Esophagus squamous epithelium (tissue), 5 donors: ENCODE results near the gene IGF1R. TPM values are rescaled to one million over a fixed set of nuclear protein-coding genes. Genes with fewer than 3 reads are reported as not detected.

Source experiments
- DNase-seq: peaks from one replicate; lab custom pipeline; 2025; lab: John Stamatoyannopoulos, UW
- H3K27ac ChIP-seq, 4 donors: fragments of 200-600 bp; sonication (generic); one replicate each; pipeline ENCODE4 v1.5.1; 2016 to 2019; ENCODE audit warnings: mild to moderate bottlenecking in 1 of 4
- H3K27me3 ChIP-seq, 4 donors: fragments of 200-600 bp; sonication (generic); 1 replicate in 3 of 4; 2 replicates in 1 of 4; pipeline versions ENCODE4 v1.5.1 to v1.6.0; 2017 to 2021; ENCODE audit warnings: antibody characterized with exemption in 1 of 4
- H3K36me3 ChIP-seq, 3 donors: fragments of 200-600 bp; sonication (generic); one replicate each; pipeline ENCODE4 v1.5.1; 2016 to 2019
- H3K4me1 ChIP-seq, 3 donors: fragments of 200-600 bp; sonication (generic); one replicate each; pipeline ENCODE4 v1.5.1; 2017 to 2019
- H3K4me3 ChIP-seq, 4 donors: fragments of 200-600 bp; sonication (generic); 1 replicate in 3 of 4; 2 replicates in 1 of 4; pipeline ENCODE4 v1.5.1; 2016 to 2019; ENCODE audit warnings: mild to moderate bottlenecking in 2 of 4, moderate library complexity in 1 of 4
- H3K9me3 ChIP-seq, 3 donors: fragments of 200-600 bp; sonication (generic); one replicate each; pipeline ENCODE4 v1.5.1; 2016 to 2019
- CTCF ChIP-seq, 6 experiments: fragments of 450-650 bp in 4 of 6; fragments of 200-600 bp in 2 of 6; sonication (generic) in 2 of 6; IDR thresholded peaks; one replicate each; pipeline ENCODE4 v1.5.1; 2016 to 2019; ENCODE audit warnings: antibody characterized with exemption in 6 of 6, mild to moderate bottlenecking in 4 of 6, moderate library complexity in 4 of 6
- POLR2A ChIP-seq, 4 donors: fragments of 450-650 bp; IDR thresholded peaks; one replicate each; pipeline ENCODE4 v1.6.1; 2017; ENCODE audit warnings: antibody characterized with exemption in 4 of 4, mild to moderate bottlenecking in 4 of 4, moderate library complexity in 3 of 4
- WGBS, 2 donors: methylation state at CpG; one replicate each; pipeline ENCODE4 v1.1.5; 2018; 5-methylcytosine and 5-hydroxymethylcytosine counted together
- intact Hi-C: fragments of 100-400 bp; cut with DNase I; formaldehyde crosslinking; loops from one replicate; pipeline ENCODE4 v1.15.0; 2022
- total RNA-seq, 4 donors: library from RNA; depleted of rRNA; stranded (reverse); fragments of >200 nt; gene quantifications; one replicate each; pipeline ENCODE4 v1.1.0, GENCODE V29; 2016
- donor health status: DM: yes; HTN: yes; CAD: no.

Gene IGF1R
- total RNA-seq, 4 donors from 2014 or later, result 20.5 to 54.8 (median 40.4) TPM

- TF ChIP-seq POLR2A (IDR thresholded peaks at IDR 0.05), result no peak
- TF ChIP-seq CTCF (IDR thresholded peaks at IDR 0.05), result no peak
- Histone ChIP-seq H3K36me3 (no peaks in the 10 kb centered on the region), H3K4me1 (peaks cover 5 to 71% (median 22%) of the 10 kb centered on the region in 3 donors), H3K27ac (peak overlapping the region in 3 of 4 donors; percentile 24 to 50 (median 39)), H3K4me3 (no peak overlapping the region), H3K27me3 (no peaks in the 10 kb centered on the region), H3K9me3 (no peaks in the 10 kb centered on the region)
- no peak for DNase-seq
- intact Hi-C loops, result no loop called here
- 38 to 56% methylated on average over 10 of the region's 10 CpGs for WGBS, 2 donors
Observed at GRCh38 chr15:98745650-98746374, 97.5 kb downstream of the IGF1R start.

- DNase-seq, result no peak
- intact Hi-C loops, result no loop called here
- Histone ChIP-seq H3K27ac (no peak overlapping the region), H3K4me1 (peaks cover 5 to 78% (median 30%) of the 10 kb centered on the region in 3 donors), H3K36me3 (no peaks in the 10 kb centered on the region), H3K4me3 (no peak overlapping the region), H3K27me3 (no peaks in the 10 kb centered on the region), H3K9me3 (no peaks in the 10 kb centered on the region)
- TF ChIP-seq CTCF (IDR thresholded peaks at IDR 0.05), result no peak
- no peak for TF ChIP-seq POLR2A (IDR thresholded peaks at IDR 0.05)
- WGBS, 2 donors, result 37 to 45% methylated on average over 8 of the region's 8 CpGs
Observed at GRCh38 chr15:98746375-98747155, 98.2 kb downstream of the IGF1R start.

GRCh38 chr15:98751767-98752166, 103.4 kb downstream of the IGF1R start:
- Histone ChIP-seq H3K4me1 (peaks cover 6 to 80% (median 34%) of the 10 kb centered on the region in 3 donors), H3K27ac (no peak overlapping the region), H3K36me3 (no peaks in the 10 kb centered on the region), H3K9me3 (no peaks in the 10 kb centered on the region), H3K4me3 (no peak overlapping the region), H3K27me3 (no peaks in the 10 kb centered on the region)
- 31% methylated on average over 4 of the region's 4 CpGs for WGBS, 2 donors
- intact Hi-C loops, result no loop called here
- DNase-seq, result no peak
- TF ChIP-seq CTCF (IDR thresholded peaks at IDR 0.05), result no peak

GRCh38 chr15:98753726-98754656, 105.7 kb downstream of the IGF1R start:
- 16 to 18% methylated on average over 7 to 8 of the region's 8 CpGs for WGBS, 2 donors
- H3K4me3 ChIP-seq, result peak overlapping the region in 3 of 4 donors; percentile 9 to 48 (median 27)
- H3K27me3 ChIP-seq, result no peaks in the 10 kb centered on the region
- no peaks in the 10 kb centered on the region for H3K9me3 ChIP-seq
- TF ChIP-seq CTCF (IDR thresholded peaks at IDR 0.05) (no peak), POLR2A (IDR thresholded peaks at IDR 0.05) (no peak)
- H3K36me3 ChIP-seq, result no peaks in the 10 kb centered on the region
- peaks cover 6 to 79% (median 34%) of the 10 kb centered on the region in 3 donors for H3K4me1 ChIP-seq
- H3K27ac ChIP-seq, result peak overlapping the region; percentile 40 to 66 (median 48)
- DNase-seq, result no peak
- intact Hi-C loops, result no loop called here
